GM21423 (cell line): ENCODE data around the gene ZFYVE1.
A peak's percentile ranks its signal among the peaks of the same experiment; 100 is the strongest.
"Not testable (repeated sequence)": the region's sequence is repeated elsewhere in the genome, so short reads cannot be mapped to it uniquely, and the experiment has no call there.

Source experiments
- ATAC-seq: cut with Tn5 transposase; IDR thresholded peaks from one replicate; pipeline ENCODE4 v1.9.1; 2021; ENCODE audit warnings: mild to moderate bottlenecking, moderate library complexity; ENCODE audit not compliant: unreplicated experiment

ZFYVE1 gene

DNA sequence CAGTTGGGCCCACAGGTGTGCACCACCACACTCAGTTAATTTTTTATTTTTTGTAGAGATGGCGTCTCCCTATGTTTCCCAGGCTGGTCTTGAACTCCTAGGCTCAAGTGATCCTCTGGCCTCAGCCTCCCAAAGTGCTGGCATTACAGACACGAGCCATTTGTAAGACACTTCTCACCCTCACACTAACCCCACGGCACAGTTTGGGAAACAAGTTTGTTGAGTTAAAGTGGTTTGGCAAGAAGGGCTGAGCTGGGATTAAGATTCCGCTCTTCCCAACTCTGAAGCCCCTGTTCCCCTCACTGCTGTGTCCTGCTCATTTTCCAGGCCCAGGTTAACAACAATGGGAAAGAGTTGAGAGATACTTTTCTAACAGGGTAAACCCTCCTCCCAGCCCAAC is 65.9 kb downstream of the ZFYVE1 start:
- ATAC-seq: not testable (repeated sequence)

DNA sequence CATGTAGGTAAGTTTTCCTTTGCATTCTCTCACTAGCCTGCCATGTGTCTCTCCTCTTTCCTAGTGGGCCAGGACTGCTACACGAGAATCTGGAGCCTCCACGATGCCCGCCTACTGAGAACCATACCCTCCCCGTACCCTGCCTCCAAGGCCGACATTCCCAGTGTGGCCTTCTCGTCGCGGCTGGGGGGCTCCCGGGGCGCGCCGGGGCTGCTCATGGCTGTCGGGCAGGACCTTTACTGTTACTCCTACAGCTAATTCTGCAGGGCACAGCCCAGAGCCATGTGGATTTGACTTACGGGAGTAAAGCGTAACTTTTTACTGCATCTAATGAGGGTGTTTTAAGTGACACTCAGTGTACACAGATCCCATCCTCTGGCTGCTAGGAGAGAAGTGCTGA is 68.4 kb downstream of the ZFYVE1 start:
- ATAC-seq: no peak

DNA sequence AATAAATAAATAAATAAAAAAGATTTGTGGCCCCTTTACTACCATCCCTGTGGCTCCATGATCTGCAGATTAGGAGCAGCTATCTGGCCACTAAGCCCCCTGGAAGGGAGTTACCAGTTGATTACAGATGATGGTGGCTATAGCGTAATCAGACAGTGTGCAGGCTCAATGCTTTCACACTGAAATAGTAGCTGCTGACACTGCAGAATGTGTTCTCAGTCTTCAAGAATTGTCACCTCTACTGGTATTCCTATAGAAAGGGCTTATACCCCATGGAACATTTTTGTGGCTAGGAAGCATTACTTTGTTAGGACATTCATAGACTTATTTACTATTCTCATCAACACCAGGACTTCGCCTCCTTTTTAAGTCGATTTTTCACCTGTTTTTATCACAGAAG is 69.7 kb downstream of the ZFYVE1 start:
- ATAC-seq: no peak

DNA sequence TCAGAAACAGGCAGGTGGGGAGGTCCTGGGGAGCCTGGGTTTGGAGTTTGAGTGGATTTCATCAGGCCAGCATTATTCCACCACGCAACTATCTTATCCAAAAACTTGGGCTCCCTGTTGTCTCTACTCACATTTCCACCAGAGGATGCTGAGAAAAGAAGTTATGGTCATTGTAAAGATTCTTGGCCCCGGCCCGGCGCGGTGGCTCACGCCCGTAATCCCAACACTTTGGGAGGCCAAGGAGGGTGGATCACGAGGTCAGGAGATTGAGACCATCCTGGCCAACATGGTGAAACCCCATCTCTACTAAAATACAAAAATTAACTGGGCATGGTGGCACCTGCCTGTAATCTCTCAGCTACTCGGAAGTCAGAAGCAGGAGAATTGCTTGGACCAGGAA is 70.2 kb downstream of the ZFYVE1 start:
- ATAC-seq: not testable (repeated sequence)

DNA sequence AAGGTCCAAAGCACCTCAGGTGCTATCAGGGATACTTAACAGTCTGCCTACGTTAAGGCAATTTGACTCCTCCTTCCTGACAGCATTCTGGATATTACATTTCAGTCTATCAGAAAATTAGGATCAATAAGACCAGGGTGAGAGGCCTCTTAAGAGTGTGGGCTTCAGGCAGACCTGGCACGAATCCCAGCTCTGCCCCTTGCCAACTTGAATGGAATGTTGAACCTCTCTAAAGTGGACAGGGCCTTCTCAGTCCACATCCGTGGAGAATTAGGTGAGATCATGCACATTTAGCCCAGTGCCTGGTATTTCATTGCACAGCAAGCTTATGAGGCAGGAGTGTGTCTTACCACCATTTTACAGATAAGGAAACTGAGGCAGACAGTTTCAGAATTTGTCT is 74.7 kb downstream of the ZFYVE1 start:
- ATAC-seq: no peak

DNA sequence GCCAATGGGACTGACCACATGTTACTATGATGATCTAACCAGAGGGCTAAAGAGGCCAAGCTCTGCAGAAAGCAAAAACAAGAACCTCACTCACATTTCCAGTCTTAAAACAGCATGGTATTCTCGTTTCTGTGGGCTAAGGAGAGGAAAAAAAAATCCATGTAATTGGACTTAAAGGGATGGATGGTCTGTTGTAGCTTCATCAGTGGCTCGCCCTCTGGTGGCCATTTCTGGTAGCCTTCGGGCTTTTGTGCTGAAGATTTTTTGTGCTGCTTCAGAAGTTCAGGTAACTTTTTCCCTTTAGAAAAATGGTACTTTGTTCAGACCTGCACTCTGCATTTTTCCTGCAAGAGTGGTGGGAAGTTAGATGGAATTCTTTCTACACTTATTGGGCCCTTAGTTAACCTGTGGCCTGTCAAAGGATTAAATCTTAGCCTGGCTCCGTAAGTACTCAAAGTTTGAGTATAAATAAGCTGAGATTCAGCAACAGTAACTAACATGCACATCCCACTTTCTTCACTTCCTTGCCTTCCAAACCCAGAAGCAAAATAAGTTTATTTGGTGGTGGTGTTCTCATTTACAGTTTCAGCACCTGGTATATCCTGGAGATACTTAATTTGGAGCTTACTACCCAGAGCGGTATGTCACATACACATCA is 78.3 kb downstream of the ZFYVE1 start:
- no peak for ATAC-seq

DNA sequence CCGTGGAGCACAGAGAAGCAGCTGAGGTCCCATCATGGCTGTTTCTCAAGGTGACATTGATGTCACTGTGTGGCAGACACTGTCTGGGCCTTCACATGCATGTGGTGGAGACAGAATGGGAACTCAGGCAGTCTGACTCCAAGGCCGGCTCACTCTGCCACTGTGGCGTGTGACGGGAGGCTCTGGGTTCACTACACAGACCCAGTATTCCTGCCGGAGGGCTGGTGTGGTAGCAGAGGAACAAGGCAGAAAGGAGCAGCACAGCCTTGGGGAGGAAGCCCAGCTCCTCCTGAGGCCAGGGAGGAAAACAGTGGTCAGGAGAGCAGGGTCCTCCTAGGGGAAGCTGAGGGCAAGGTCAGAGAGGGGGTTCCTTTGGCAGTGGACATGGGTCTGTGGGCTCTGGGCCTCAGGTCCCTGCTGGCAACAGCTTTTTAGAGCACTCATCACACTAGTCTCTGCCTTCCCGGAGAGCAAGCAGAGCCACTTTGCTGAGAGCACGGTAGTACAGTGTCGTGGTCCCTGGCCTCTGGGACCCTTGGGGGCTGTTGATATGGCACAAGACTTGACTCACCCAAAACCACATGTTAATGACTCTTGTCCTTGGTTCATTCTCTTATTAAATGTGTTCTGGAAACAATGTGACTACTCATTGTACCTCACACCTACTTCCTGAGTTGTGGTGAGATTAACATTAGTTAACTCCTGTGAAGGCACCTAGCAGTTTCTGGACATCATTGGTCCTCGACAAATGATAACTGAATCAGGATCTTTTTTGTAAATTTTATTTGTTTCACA is 79.3 kb downstream of the ZFYVE1 start:
- no peak for ATAC-seq

DNA sequence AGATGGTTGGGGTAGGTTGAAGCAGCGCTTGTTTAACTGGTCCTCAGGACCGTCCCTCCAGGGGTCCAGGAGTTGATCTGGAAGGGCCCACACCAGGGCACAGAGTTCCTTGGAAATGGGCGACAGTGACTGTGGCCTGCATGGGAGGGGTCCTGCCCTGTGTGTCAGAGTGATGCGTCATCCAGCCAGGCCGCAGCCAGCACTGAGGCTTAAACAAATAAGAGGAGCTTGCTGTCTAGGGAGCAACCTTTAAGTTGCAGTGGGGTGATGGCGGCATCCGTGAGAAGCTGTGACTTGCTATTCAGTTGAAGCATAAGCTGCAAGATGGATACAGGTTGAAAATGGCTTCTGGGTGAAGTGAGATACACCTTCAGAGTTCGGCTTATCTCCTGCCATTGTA is 80.4 kb downstream of the ZFYVE1 start:
- ATAC-seq: no peak

DNA sequence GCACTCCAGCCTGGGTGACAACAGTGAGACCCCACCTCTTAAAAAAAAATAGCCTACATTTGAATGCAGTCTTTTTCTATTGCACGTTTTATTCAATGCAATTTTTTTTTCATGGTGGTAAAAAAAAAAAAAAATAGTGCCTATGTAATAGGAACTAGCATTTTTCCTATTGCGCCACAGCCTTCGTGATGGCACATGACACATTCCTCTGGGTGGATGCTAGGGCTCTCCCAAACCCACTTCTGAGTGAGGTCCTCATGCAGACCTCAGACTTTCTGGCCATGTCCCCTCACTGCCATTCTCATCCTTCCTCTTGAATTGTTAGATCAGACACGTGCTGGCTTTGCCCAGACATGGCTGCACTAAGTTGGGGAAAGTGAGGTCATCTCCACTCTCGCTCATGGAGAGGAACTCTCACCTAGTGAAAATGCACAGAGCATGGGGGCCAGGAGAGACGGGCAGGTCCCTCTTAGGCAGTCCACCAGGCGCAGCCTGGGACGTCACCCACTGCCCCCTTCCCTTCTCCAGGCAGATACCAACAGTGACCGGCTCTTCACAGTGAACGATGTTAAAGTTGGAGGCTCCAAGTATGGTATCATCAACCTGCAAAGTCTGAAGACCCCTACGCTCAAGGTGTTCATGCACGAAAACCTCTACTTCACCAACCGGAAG is 81.4 kb downstream of the ZFYVE1 start:
- no peak for ATAC-seq

DNA sequence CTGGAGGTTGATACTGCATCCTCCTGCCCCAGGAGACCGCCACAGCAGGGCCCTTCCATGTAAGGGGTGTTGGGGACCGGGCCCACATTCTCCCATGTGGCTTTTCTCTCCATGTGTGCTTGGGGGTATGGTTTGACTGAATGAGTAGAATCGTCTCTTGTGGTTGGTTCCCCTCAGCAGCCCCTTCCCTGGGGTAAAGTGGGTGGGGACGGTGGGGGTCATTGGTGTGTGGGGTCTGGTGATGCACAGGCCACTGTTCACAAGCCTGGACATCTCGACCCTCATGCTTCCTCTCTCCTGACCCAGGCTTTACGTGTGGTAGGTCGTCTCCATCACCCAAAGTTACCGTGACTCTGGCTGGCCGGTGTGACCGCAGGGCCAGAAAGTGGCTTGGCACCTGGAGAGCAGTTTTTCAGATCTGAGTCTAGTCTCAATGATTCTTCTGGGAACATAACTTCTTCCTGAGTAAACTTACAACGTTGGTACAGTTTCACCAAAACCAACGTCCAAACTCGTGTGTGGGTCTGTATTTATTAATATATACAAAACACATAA is 83.0 kb downstream of the ZFYVE1 start:
- no peak for ATAC-seq

DNA sequence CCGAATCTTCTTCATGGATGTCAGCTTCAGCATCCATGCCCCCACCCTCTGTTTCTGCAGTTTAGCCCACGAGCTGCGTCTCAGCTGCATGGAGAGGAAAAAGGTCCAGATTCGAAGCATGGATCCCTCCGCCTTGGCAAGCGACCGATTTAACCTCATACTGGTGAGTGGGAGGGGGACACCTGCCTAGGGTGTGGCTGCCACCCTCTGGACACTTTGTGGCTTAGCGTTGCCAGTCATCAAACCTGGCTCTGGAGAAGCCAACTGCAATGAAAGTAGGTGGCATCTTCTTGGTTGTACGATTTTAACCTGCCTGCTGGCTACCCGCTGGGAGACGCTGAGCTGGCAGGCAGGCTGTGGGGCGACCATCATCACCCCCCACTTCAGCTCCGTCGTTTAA is 84.0 kb downstream of the ZFYVE1 start:
- ATAC-seq: no peak

DNA sequence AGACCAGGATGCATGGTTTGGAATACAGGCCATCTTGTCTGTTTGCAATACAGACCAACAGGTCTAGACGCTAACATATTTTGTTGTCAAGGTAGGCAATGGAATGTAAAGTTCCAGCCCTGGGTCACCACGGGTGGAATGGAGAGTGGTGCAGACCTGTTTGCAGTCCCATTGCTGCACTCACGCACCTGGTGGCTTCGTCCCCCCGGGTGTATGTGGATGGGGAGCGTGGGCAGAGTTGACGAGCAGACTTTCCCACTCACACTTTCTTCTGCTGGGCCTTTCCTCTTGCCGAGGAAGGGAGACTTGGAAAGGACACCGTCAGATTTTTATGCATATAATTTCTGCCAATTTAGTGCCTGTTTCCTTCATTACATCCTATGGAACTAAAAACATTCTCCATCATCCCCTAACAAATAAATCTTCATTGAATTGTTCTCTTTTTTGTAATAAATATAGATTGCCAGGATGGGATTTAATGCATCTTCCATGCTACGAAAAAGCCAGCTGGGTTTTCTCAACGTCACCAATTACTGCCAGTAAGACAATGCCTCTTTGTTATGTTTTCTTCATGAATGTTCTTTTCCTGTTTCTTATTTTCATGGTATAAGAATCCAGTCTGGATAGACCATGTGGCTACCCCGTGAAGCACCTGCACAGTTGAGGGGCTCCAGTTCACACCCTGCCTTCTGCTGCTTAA is 85.5 kb downstream of the ZFYVE1 start:
- no peak for ATAC-seq

DNA sequence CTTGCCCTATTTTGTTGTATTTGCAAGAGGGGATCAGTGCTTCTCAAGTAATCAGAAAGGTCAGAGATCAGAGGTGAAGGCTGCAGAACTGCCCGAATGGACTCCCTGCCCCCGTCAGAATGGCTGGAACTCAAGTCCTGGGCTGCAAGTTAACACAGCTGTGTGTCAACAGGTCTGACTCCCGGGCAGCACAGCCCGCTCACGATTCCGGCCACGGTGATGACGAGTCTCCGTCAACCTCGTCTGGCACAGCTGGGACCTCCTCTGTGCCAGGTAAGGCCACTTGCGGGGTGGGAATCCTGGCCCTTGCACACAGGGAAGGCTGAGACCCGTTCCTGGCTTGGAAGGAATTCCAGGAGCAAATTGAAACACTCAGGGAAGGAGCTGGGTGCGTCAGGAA is 87.3 kb downstream of the ZFYVE1 start:
- ATAC-seq: no peak

DNA sequence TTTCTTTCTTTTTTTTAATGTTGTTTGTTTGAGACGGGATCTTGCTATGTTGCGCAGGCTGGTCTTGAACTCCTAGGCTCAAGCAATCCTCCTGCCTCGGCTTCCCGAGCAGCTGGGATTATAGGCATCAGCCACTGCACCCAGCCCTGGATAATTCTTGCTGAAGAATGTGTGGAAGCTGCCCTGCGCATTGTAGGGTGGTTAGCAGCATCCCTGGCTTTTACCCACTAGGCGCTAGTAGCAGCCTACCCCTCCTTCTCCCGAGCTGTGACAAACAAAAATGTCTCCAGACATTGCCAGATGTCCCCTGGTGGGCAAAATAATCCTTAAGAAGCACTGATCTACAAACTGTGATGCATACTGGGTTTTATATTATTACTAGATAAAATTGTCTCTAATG is 94.0 kb downstream of the ZFYVE1 start:
- ATAC-seq: no peak

DNA sequence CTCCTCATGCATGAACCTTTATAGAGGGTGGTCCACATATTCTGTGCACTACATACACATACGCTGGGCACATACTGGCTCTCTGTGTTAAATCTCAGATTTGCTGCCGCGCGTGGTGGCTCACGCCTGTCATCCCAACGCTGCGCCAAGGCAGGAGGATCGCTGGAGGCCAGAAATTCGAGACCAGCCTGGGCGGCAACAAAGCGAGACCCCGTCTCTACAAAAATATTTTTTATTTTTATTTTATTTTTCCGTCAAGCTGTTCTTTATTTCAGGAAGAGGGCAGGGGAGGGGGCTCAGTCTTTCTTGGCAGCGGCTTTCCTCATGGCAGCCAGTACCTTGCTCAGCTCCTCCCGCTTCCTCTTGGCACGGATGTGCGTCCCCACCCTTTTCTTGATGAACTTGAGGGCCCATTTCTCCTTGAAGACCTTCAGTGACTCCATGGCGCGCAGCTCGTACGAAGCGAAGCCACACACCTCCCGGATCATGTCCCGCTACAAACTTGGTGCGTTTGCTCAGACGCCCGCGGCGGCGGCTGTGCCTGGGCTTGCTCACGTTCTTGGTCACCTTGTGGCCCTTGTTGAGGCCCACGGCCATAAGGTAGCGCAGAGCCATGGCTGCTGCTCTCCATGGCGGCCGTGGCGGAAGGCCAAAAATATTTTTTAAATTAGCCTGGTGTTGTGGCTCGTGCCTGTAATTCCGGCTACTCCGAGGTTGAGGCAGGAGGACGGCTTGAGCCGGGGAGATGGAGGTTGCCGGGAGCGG is 97.4 kb downstream of the ZFYVE1 start:
- no peak for ATAC-seq

DNA sequence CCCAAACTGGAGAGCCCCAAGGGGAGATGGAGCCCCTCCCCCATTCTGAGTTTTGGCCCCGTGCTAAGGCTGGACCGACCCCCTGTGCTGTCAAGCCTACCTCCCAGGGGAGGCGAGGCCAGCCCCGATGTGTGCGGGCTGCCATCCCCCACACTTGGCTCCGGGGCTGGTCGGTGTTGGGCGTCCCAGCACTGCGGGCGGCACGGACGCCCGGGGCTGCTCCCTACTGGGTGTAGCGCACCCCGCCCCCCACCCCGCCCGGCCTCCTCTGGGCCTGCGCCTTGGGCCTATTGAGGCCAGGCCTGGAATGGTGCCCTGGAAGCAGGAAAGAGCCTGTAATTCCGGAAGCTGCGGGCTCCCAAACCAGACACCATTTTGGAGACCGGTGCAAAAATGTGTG is 98.0 kb downstream of the ZFYVE1 start:
- no peak for ATAC-seq

DNA sequence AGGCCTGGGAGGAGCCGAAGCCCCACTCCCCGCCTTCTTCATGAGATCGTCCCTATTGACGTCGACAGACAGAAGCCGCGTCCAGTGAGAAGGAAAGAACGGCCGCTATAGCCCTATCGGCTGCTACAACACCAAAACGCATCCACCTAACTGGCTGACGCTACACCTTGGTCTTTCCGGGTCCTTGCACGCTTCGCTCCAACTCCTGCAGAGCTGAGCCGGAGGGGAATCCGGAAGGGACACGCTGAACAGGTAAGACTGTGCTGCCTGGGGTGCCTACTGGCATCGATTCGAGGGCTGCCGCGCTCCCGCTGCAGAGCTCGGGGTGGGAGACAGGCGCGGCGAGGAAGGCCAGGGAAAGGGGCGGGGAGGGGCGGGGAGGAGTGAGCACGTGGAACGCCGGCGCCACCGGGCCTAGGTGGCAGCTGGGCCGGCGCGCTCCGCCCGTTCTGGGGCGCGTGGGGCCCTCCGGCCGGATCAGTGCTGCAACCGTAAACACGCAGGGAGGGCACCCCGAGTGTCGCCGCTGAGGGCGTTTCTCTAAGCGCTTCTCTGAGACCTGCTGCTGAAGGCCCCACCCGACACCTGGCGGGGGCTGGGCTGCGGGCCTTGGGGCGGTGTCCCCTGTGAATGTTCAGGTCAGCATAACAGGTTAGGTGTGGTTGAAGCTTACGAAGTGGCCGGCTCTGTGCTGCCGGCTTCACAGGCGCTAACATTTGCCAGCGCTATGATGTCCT is 100.4 kb downstream of the ZFYVE1 start, which contains the start of gene DCAF4:
TSS of gene DCAF4 (plus strand) at position 173 of the 737 bp plus-strand sequence. CDS start 11,515 bp downstream, outside the sequence.
- ATAC-seq: peak; percentile 98

DNA sequence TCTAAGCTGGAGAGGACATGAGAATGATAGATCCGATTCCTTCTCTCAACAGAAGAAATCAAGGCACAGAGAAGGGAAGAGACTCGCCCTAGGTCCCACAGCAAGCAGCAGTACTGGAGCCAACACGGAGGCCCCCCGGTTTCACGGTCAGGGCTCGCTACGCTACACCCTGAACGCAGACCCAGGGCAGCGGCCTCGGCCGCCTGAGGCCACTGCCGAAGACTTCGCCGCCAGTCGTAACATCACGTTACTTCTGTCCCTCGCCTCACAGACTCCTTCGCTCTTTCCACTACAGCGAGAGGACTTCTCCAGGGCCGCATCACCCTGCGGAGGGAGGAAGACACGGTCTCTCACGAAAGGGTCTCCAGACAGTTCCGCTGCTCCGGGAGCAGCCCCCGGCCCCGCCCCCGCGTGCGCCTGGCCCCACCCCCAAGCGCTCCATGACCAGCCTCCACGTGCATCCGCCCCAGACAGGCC is 101.1 kb downstream of the ZFYVE1 start:
- ATAC-seq: no peak

DNA sequence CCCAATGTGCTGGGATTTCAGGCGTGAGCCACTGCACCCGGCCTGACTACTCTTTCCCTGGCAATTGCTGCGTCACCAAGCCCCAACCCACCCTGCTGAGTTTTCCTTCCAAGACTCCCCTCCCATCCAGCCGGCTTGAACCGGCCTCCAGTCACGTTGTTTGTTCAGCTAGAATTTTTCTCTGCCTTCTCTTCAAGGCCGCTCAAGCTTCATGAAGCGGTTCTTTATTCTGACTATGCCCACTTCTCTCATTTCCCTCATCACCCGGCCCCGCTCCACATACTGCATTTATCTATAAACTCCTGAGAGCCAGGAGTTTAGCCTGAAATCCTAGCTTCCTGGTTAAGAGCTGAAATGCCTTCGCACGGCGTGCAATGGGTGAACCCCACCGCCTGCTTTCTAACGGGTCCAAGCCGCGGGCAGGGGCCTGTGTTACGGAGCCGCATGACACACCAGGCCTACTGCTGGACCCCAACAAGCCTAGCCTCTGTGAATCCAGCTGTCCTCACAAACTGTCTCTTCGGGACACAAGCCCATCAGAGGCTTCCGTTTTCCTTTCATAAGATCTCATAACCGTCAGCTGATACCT is 101.6 kb downstream of the ZFYVE1 start:
- ATAC-seq: no peak
